Measurements from ENCODE around the gene TMEM205. TPM values are rescaled to one million over a fixed set of nuclear protein-coding genes. Genes with fewer than 3 reads are reported as not detected.

Gene TMEM205
- total RNA-seq, 1 experiment from 2014 or later, result 82.0 TPM

DNA sequence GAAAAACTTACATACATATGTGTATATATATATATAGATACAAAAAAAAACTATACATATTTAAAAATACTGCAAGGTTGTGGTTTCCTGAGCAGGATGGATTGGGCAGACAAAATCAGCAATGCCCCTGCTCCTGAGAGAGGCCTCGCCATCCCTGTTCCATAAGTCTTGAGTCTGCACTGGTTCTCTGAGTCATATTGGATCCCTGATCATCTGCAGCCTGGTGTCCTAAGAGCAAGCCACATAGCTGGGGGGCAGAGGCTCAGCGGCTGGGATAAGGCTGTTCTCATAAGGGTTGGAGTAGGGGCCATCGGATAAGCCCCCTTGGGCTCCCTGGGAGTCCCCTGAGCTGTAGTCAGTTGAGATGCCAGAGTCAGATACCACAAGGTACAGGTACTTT lies 31.7 kb upstream of the TMEM205 start:
- intact Hi-C loops (cut with micrococcal nuclease; ENCODE audit: unreplicated experiment), result loop anchor here (10.0 kb wide), 1 partner anchor 53 kb away; no protein-coding TSS in a partner anchor
- Mint-ChIP-seq H3K27ac (ENCODE audit: unreplicated experiment) (peak overlapping the region; percentile 91), H3K4me3 (ENCODE audit: low read depth, unreplicated experiment) (no peak overlapping the region), H3K4me1 (ENCODE audit: low read depth, unreplicated experiment) (peaks cover 29% of the 10 kb centered on the region), H3K27me3 (ENCODE audit: unreplicated experiment) (no peaks in the 10 kb centered on the region), H3K9me3 (ENCODE audit: low read depth, unreplicated experiment) (no peaks in the 10 kb centered on the region), H3K36me3 (ENCODE audit: insufficient read depth, unreplicated experiment) (peaks cover 36% of the 10 kb centered on the region)
- TF ChIP-seq CTCF (IDR thresholded peaks at IDR 0.05; ENCODE audit: unreplicated experiment), result no peak
- no TSS peak for BruUV-seq (replicated peaks)
- DNase-seq, result no peak
- CTCF ChIA-PET, result interaction anchor here (0.6 kb wide), 1 partner anchor 166 kb away, joined by 8 read pairs; no protein-coding TSS in a partner anchor

GRCh38 chr19:11377237-11377636 lies 31.2 kb upstream of the TMEM205 start:
- H3K27ac Mint-ChIP-seq (ENCODE audit: unreplicated experiment), result peak overlapping the region; percentile 91
- CTCF ChIA-PET, result interaction anchor here (0.6 kb wide), 1 partner anchor 166 kb away, joined by 8 read pairs; no protein-coding TSS in a partner anchor
- BruUV-seq (replicated peaks), result no TSS peak

DNA sequence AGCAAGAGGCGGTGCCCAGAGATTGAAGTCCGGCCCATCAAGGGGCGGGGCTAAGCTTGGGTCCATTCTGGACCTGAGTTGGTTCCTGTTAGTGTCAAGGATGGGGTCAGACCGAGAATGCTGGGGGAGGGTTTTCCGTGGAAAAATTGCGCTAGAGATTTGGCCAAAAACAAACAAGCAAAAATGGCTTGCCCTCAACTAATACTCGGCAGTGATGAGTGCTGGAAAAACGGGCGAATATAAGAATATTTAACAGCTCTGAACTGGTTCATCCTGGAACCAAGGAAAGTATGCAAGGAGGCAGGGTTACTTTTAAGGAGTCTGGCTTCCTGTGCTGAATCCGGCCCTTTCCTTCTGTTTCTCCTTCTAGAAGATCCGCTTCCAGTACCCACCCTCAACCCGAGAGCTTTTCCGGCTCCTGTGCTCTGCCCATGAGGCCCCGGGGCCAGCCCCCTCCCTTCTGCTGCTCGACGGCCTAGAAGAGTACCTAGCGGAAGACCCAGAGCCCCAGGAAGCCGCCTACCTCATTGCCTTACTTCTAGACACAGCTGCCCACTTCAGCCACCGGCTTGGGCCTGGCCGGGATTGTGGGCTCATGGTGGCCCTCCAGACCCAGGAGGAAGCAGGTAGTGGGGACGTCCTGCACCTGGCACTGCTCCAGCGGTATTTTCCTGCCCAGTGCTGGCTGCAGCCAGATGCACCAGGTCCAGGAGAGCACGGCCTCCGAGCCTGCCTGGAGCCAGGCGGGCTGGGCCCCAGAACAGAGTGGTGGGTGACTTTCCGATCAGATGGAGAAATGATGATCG lies 29.3 kb upstream of the TMEM205 start:
- Mint-ChIP-seq H3K27me3 (ENCODE audit: unreplicated experiment) (no peaks in the 10 kb centered on the region), H3K9me3 (ENCODE audit: low read depth, unreplicated experiment) (no peaks in the 10 kb centered on the region), H3K36me3 (ENCODE audit: insufficient read depth, unreplicated experiment) (peaks cover 15% of the 10 kb centered on the region), H3K4me1 (ENCODE audit: low read depth, unreplicated experiment) (peaks cover 16% of the 10 kb centered on the region), H3K4me3 (ENCODE audit: low read depth, unreplicated experiment) (no peak overlapping the region), H3K27ac (ENCODE audit: unreplicated experiment) (no peak overlapping the region)
- TSS peak; percentile 89 for BruUV-seq (replicated peaks)
- TF ChIP-seq CTCF (IDR thresholded peaks at IDR 0.05; ENCODE audit: unreplicated experiment), result no peak
- CTCF ChIA-PET, result interaction anchor here (0.6 to 1.7 kb wide), 10 partner anchors 8 to 436 kb away, joined by 3 to 18 read pairs (median 4); partner anchors contain the start of genes CCDC159, ODAD3, PRKCSH and TSPAN16
- peak; percentile 7 for DNase-seq
- intact Hi-C loops (cut with micrococcal nuclease; ENCODE audit: unreplicated experiment), result loop anchor here (10.0 kb wide), 1 partner anchor 51 kb away; no protein-coding TSS in a partner anchor

More at GRCh38 chr19:11377237-11377636, 31.2 kb upstream of the TMEM205 start:
- peaks cover 32% of the 10 kb centered on the region for H3K36me3 Mint-ChIP-seq (ENCODE audit: insufficient read depth, unreplicated experiment)
- H3K4me1 Mint-ChIP-seq (ENCODE audit: low read depth, unreplicated experiment), result peaks cover 29% of the 10 kb centered on the region
- intact Hi-C loops (cut with micrococcal nuclease; ENCODE audit: unreplicated experiment), result loop anchor here (10.0 kb wide), 1 partner anchor 52 kb away; no protein-coding TSS in a partner anchor
- DNase-seq, result no peak
- TF ChIP-seq CTCF (IDR thresholded peaks at IDR 0.05; ENCODE audit: unreplicated experiment), result no peak
- no peaks in the 10 kb centered on the region for H3K27me3 Mint-ChIP-seq (ENCODE audit: unreplicated experiment)
- no peaks in the 10 kb centered on the region for H3K9me3 Mint-ChIP-seq (ENCODE audit: low read depth, unreplicated experiment)
- no peak overlapping the region for H3K4me3 Mint-ChIP-seq (ENCODE audit: low read depth, unreplicated experiment)

DNA sequence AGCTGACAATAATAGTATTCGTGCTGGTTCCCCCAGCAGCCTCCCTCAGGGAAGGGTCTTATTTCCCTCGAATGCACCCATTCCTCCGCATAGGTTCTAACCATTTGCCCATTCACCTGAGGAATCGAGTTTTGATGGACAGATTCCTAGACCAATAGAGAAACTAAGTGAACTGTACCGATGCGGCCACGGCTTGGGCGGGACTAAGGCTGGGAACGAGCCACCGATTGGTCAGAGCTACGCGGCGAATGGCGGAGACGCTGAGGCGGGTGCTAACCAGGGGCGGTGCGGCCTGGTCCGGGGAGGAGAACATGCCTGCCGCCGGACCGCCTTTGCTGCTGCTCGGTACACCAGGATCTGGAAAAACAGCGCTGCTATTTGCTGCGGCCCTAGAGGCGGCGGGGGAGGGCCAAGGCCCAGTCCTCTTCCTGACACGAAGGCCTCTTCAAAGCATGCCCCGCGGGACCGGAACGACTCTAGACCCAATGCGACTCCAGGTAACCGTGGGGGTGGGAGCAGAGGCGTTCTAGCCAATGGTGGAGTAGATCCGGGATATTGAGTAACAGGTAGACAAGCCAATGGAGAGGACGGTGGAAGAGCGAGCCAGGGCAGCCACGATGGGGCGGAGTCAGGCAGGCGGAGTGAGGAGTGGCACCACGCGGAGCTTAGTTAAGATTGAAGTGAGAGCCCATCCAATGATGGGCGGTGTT lies 28.5 kb upstream of the TMEM205 start, which contains the start of gene SWSAP1:
TSS of gene SWSAP1 (plus strand) at position 234 of the 710 bp plus-strand sequence. CDS start at position 249, 15 bp downstream.
- peak; percentile 93 for DNase-seq
- Mint-ChIP-seq H3K4me1 (ENCODE audit: low read depth, unreplicated experiment) (peaks cover 9% of the 10 kb centered on the region), H3K36me3 (ENCODE audit: insufficient read depth, unreplicated experiment) (peaks cover 10% of the 10 kb centered on the region), H3K9me3 (ENCODE audit: low read depth, unreplicated experiment) (no peaks in the 10 kb centered on the region), H3K27ac (ENCODE audit: unreplicated experiment) (no peak within 1 kb of the TSS), H3K4me3 (ENCODE audit: low read depth, unreplicated experiment) (no peak within 1 kb of the TSS), H3K27me3 (ENCODE audit: unreplicated experiment) (no peaks in the 10 kb centered on the region)
- TSS peak; percentile 80 for BruUV-seq (replicated peaks)
- CTCF ChIA-PET, result interaction anchor here (0.6 to 1.7 kb wide), 10 partner anchors 8 to 435 kb away, joined by 3 to 18 read pairs (median 4); partner anchors contain the start of genes CCDC159, ODAD3, PRKCSH and TSPAN16
- no peak for TF ChIP-seq CTCF (IDR thresholded peaks at IDR 0.05; ENCODE audit: unreplicated experiment)
- intact Hi-C loops (cut with micrococcal nuclease; ENCODE audit: unreplicated experiment), result loop anchor here (10.0 kb wide), 1 partner anchor 50 kb away; no protein-coding TSS in a partner anchor

Measured in Calu3 (cell line).